Lung (tissue), 12 donors: Measurements from ENCODE around the gene FAM210B. TPM values are rescaled to one million over a fixed set of nuclear protein-coding genes. Genes with fewer than 3 reads are reported as not detected.

Experiments used
- ATAC-seq: fragments of 200-7000 bp; cut with Tn5 transposase; one replicate; pipeline ENCODE4 v1.9.1; 2020; ENCODE audit warnings: moderate number of reproducible peaks; ENCODE audit not compliant: insufficient read depth, low FRiP score
- DNase-seq, 3 donors: peaks; one replicate each; pipeline ENCODE4 v3.0.0-alpha.2; 2013 to 2017
- H3K27ac ChIP-seq, 2 donors: one replicate each; pipeline ENCODE4 v1.5.1; 2013; ENCODE audit warnings: mild to moderate bottlenecking in 2 of 2, moderate library complexity in 2 of 2, control low read depth in 1 of 2, inconsistent platforms in 1 of 2, low read depth in 1 of 2, low read length in 1 of 2
- H3K27me3 ChIP-seq, 3 donors: one replicate each; pipeline ENCODE4 v1.5.1; 2013; ENCODE audit warnings: low read length in 2 of 3; ENCODE audit not compliant: control insufficient read depth in 3 of 3, insufficient read depth in 3 of 3
- H3K36me3 ChIP-seq, 4 donors: one replicate each; pipeline ENCODE4 v1.5.1; 2013; ENCODE audit warnings: low read length in 4 of 4, mild to moderate bottlenecking in 1 of 4, moderate library complexity in 1 of 4; ENCODE audit not compliant: control insufficient read depth in 4 of 4, insufficient read depth in 4 of 4
- H3K4me1 ChIP-seq, 5 donors: one replicate each; pipeline ENCODE4 v1.5.1; 2013; ENCODE audit warnings: low read length in 5 of 5, mild to moderate bottlenecking in 2 of 5, moderate library complexity in 1 of 5; ENCODE audit not compliant: control insufficient read depth in 5 of 5, insufficient read depth in 5 of 5
- H3K4me3 ChIP-seq: one replicate; pipeline ENCODE4 v1.5.1; 2013; ENCODE audit warnings: mild to moderate bottlenecking, control low read depth, moderate library complexity
- H3K9ac ChIP-seq, 2 donors: one replicate each; pipeline ENCODE4 v1.5.1; 2013; ENCODE audit warnings: low read length in 2 of 2, control low read depth in 1 of 2; ENCODE audit not compliant: insufficient read depth in 1 of 2
- H3K9me3 ChIP-seq, 4 donors: one replicate each; pipeline ENCODE4 v1.5.1; 2013; ENCODE audit warnings: low read length in 3 of 4, mild to moderate bottlenecking in 1 of 4, moderate library complexity in 1 of 4; ENCODE audit not compliant: control insufficient read depth in 4 of 4, insufficient read depth in 3 of 4
- WGBS, 2 donors: extraction: QIAGEN DNeasy Blood & Tissue Kit; methylation state at CpG; one replicate each; pipeline ENCODE4 v1.1.7; 2013; 5-methylcytosine and 5-hydroxymethylcytosine counted together
- polyA plus RNA-seq, 2 donors: library from polyadenylated mRNA; stranded (reverse); fragments of 200-250 nt; gene quantifications; one replicate each; pipeline ENCODE4 v1.2.1, GENCODE V29; 2013
- total RNA-seq, 2 donors: library from RNA; depleted of rRNA in 1 of 2; stranded (reverse); fragments of >200 nt in 1 of 2; gene quantifications; one replicate each; pipeline ENCODE4 v1.2.1, GENCODE V29; 2014 to 2021
- TF ChIP-seq, protein P1 (sequence below): IDR thresholded peaks from 2 replicates; pipeline ENCODE4 v1.5.1; 2012; ENCODE audit warnings: mild to moderate bottlenecking; ENCODE audit errors: control extremely low read depth, extremely low read depth
- donor health status: control.
- donor health status: control.
- donor health status: Bipolar disorder and iron deficiency.
- donor health status: healthy.
- donor health status: DM: yes; HTN: yes; CAD: no.

FAM210B gene
- total and polyA plus RNA-seq, 4 donors = 18.7 to 41.7 (median 25.0) TPM

DNA sequence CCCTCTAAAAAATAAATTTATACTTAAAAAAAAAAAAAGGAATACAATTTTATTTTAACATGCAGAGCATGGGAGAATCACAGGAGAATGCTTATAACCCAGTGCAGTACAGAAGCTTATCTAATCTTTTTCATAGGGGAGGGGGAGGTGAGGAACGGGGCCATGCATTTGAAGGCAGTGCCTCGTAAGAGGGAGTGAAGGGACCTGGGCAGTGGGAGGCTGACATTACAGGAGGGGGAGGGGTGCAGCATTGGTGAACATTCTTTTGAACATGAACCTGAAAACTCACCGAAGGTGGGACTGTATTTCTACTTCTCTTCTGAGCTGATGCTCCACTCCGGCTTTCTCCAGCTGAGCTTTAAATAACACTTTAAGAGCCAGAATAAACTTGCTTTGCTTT lies 23.9 kb downstream of the FAM210B start:
- Histone ChIP-seq H3K27me3 (no peaks in the 10 kb centered on the region), H3K27ac (no peak overlapping the region), H3K9me3 (no peaks in the 10 kb centered on the region), H3K36me3 (peaks cover 0 to 20% (median 13%) of the 10 kb centered on the region in 4 donors), H3K9ac (no peak overlapping the region), H3K4me1 (peaks cover 0 to 2% (median 0%) of the 10 kb centered on the region in 5 donors), H3K4me3 (no peak overlapping the region)
- TF ChIP-seq, protein P1, sequence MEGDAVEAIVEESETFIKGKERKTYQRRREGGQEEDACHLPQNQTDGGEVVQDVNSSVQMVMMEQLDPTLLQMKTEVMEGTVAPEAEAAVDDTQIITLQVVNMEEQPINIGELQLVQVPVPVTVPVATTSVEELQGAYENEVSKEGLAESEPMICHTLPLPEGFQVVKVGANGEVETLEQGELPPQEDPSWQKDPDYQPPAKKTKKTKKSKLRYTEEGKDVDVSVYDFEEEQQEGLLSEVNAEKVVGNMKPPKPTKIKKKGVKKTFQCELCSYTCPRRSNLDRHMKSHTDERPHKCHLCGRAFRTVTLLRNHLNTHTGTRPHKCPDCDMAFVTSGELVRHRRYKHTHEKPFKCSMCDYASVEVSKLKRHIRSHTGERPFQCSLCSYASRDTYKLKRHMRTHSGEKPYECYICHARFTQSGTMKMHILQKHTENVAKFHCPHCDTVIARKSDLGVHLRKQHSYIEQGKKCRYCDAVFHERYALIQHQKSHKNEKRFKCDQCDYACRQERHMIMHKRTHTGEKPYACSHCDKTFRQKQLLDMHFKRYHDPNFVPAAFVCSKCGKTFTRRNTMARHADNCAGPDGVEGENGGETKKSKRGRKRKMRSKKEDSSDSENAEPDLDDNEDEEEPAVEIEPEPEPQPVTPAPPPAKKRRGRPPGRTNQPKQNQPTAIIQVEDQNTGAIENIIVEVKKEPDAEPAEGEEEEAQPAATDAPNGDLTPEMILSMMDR = no peak
- ATAC-seq = no peak
- peak in 1 of 3 donors; percentile 23 for DNase-seq
- WGBS, 2 donors = 76 to 88% methylated on average over 4 of the region's 4 CpGs

DNA sequence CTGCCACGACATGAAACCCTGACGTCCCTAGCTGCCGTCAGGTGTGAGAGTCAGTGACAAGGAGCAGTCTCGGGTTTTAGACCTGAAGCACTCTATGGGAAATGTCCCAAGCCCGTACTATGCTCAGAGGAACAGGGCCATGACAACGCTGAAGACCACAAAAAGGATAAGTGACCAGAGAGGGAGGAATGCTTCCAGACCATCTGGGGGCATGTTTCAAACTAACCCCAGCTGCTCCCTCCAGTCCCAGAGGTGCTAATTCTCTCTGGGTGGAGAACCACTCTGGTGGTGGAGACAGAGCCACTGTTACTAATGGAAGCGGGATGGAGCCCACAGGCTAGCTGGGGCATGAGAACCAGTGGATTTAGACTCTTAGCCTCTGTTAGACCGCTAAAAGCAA lies 24.6 kb downstream of the FAM210B start:
- DNase-seq = no peak
- 94 to 95% methylated on average over 8 of the region's 8 CpGs for WGBS, 2 donors
- Histone ChIP-seq H3K36me3 (peaks cover 0 to 19% (median 13%) of the 10 kb centered on the region in 4 donors), H3K27me3 (no peaks in the 10 kb centered on the region), H3K4me3 (no peak overlapping the region), H3K27ac (no peak overlapping the region), H3K4me1 (peaks cover 0 to 2% (median 0%) of the 10 kb centered on the region in 5 donors), H3K9me3 (no peaks in the 10 kb centered on the region), H3K9ac (no peak overlapping the region)
- ATAC-seq = no peak
- TF ChIP-seq, protein P1 = no peak

DNA sequence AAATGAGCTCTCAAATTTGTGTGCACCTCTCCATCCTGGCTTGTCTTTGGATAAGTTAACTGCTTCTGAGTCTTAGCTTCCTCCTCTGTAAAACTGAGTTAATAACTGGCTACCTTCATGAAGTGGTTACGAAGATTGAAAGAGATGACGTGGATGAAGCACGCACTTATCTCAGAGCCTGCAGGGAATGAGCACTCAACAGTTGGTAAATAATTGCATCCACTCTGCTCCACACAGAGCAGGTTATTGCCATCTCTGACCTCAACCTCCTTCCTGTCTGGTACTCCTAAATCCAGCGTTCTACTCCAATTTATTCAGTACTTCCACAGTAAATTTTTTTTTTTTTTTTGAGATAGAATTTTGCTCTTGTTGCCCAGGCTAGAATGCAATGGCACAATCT lies 26.4 kb downstream of the FAM210B start:
- Histone ChIP-seq H3K4me1 (peaks cover 0 to 2% (median 0%) of the 10 kb centered on the region in 5 donors), H3K27me3 (no peaks in the 10 kb centered on the region), H3K36me3 (peaks cover 0 to 23% (median 13%) of the 10 kb centered on the region in 4 donors), H3K4me3 (no peak overlapping the region), H3K9me3 (no peaks in the 10 kb centered on the region), H3K27ac (no peak overlapping the region), H3K9ac (no peak overlapping the region)
- WGBS, 2 donors = 81% methylated on average over 4 of the region's 4 CpGs
- ATAC-seq = no peak
- peak in 1 of 3 donors; percentile 26 for DNase-seq
- TF ChIP-seq, protein P1 = no peak

DNA sequence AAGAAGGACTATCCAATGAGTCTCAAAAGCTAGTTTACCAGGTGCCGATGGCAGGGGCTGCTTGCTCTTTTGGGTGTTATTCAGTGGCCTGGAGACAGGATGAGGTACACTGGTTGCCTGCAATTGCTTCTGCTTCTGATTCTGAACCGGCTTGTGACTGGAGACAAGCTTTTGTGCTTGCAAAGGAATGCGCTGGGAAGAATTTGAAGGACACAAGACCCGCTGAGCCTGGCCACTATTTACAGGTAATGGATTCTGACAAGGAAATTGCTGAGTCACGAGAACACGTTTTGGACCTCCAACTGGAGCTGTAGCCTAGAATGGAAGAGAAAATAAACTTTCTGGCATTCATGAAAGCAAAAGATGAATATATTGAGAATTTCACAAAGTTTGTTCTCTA lies 27.4 kb downstream of the FAM210B start:
- no peak for ATAC-seq
- 96 to 97% methylated on average over 6 of the region's 6 CpGs for WGBS, 2 donors
- TF ChIP-seq, protein P1 = no peak

More for the DNA sequence above, 27.4 kb downstream of the FAM210B start:
- H3K9ac ChIP-seq = no peak overlapping the region
- no peaks in the 10 kb centered on the region for H3K27me3 ChIP-seq
- DNase-seq = no peak
- peaks cover 0 to 8% (median 6%) of the 10 kb centered on the region in 5 donors for H3K4me1 ChIP-seq
- no peaks in the 10 kb centered on the region for H3K9me3 ChIP-seq
- no peak overlapping the region for H3K4me3 ChIP-seq
- peaks cover 0 to 23% (median 13%) of the 10 kb centered on the region in 4 donors for H3K36me3 ChIP-seq
- H3K27ac ChIP-seq = no peak overlapping the region
